Posterior vena cava (tissue), 2 donors: Measurements from ENCODE around the gene FXYD3. TPM values are rescaled to one million over a fixed set of nuclear protein-coding genes. Genes with fewer than 3 reads are reported as not detected.

ENCODE experiments used
- DNase-seq: peaks from one replicate; pipeline ENCODE4 v3.0.0-alpha.2; 2020; ENCODE audit warnings: low spot score
- intact Hi-C, 2 donors: fragments of 100-400 bp; cut with DNase I; formaldehyde crosslinking; loops; one replicate each; pipeline versions ENCODE4 v1.14.1 to v1.14.2; 2022 to 2023
- total RNA-seq, 2 donors: library from RNA; stranded (reverse); fragmentation: NEBNext Ultra II Directional; extraction: Animal tissue kit (Norgen Biotek cat#: 25700); gene quantifications; one replicate each; pipeline ENCODE4 v1.2.1, GENCODE V29; 2021
- donor health status: DM: yes; HTN: yes; CAD: no.
- donor health status: DM: yes; HTN: yes; CAD: no.

The FXYD3 gene
- total RNA-seq, 2 donors from 2014 or later: not detected

DNA sequence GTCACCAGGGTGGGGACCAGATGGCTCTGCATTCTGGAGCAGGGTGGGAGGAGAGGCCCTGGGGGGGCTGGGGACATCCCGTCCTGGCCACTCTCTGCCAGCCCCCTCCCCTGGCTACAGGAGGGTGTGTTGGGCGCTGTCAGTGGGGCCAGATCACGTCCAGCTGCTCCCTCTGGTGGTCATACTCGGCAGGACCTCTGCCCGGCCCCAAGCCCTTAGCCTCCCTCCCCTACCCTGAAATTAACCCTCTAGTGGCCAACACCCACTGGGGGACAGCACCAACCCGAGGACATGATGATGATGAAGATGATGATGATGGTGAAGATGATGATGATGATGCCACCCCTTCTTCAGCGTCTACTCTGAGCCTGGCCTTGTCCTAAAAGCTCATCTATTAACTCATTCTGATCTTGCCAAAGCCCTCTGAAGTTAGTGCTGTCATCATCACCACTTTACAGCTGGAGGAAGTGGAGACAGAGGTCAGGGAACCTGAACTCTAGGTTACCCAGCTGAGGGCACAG lies 19.8 kb downstream of the FXYD3 start:
- intact Hi-C loops: no loop called here

DNA sequence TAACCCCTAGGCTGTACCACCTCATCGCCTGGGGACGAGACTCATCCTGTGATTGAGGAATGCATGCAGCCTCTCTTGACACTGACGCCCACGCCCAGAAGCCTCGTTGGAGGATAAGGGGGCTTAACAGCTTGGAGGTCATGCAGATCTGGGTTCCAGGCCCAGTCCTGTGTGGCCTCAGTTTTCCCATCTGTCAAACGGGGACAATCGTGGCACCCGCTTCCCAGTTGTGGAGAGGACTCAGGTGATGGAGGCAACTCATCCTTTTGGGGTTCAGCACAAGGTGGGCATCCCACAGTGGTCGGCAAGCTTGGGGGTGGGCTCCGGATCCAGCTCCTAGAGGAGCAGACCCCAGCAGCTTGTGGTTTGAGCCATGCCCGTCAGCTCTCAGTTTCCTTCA lies 20.6 kb downstream of the FXYD3 start:
- no peak for DNase-seq
- intact Hi-C loops: no loop called here

More for the DNA sequence above, 19.8 kb downstream of the FXYD3 start:
- DNase-seq: peak; percentile 91

DNA sequence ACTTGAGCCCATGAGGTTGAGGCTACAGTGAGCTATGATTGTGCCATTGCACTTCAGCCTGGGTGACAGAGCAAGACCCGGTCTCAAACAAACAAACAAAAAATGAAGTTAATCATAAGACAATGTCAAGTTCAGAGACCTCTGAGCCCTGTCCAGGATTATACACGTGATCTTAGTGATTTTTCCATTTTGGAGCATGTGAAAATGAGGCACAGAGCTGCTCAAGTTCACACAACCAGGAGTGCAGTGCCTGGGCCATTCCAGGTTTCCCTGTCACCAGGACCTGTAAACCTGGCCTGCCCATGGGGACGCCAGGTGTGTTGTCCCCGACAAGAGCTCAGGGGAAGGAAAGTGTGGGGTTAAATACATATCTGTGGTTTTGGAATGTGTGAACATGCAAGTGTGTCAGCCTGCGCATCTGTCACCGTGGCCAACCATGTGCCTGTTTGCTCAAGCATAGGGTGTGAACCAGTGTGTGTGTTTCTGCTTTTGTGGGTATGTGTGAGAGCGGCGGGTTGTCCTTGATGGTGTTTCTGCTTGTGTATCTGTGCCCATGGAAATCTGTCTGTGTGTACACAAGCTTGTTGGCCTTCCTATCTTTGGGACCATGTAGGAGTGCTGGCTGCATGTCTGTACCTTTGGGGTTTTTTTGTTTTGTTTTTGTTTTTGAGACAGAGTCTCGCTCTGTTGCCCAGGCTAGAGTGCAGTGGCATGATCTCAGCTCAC lies 21.5 kb downstream of the FXYD3 start:
- no peak for DNase-seq
- intact Hi-C loops: no loop called here

DNA sequence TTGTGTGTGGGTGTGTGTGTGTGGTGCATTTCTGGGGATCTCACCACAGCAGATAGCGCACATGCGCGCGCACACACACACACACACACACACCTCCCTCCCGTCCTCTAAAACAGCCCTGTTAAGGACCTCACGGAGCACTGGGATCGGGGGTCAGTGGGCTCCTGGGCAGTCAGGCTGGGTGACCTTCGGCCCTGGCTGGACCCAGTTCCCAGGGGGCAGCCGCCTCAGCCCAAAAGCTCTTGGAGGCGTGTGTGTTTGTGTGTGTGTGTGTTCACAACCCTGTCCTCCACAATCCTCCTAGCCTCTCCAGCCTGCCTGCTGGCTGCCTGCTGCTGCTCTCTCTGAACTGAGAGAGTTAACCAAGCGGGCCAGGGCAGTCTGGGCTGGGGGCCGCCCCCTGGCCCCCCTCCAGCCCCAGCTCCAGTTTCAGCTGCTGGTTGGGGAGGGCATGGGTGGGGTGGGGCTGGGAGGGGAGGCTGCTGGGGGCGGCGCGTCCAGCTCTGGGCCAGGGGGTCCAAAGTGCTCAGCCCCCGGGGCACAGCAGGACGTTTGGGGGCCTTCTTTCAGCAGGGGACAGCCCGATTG lies 22.8 kb downstream of the FXYD3 start, which contains the start of gene FXYD1:
TSS of gene FXYD1 (plus strand) at position 520 of the 588 bp plus-strand sequence. CDS start 1,256 bp downstream, outside the sequence.
- intact Hi-C loops: no loop called here

DNA sequence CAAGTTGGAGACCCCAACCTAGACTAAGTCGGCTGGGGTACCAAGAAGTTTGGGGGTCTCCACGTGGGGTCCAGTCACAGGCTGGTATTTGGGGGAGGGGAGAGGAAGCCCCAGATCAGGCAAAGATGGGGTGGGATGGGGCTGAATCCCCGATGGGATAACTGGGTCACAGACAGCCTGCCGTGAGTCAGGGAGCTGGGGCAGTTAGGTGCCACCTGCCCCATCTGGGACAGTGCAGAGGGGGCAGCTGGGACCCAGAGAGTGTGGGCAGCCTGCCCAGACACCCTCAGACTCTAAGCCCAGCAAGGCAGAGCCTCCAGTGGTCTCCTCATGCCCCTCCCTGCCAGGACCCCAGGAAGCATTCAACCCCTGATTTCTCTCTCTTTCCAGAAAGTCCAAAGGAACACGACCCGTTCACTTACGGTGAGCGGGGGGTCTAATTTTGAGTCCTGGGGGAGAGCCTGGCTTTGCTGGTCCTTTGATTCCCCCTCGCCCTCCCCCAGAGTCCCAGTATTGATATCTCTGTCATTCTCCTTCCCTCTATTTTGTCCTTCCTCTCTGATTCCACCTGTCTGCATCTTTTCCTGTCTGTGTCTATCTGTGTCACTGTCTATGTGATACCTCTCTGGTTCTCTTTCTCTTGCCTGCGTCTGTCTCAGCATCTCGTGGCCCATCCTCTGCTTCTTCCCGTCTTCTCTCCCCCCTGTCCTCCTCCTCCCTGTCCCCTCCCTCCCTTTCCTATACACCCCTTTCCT lies 24.8 kb downstream of the FXYD3 start:
- no peak for DNase-seq
- intact Hi-C loops: loop anchor here in 1 of 2 donors (10.0 kb wide), 1 partner anchor 124 kb away; the partner anchor contains the start of gene USF2

More for the DNA sequence above, 22.8 kb downstream of the FXYD3 start, which contains the start of gene FXYD1:
- peak; percentile 87 for DNase-seq

DNA sequence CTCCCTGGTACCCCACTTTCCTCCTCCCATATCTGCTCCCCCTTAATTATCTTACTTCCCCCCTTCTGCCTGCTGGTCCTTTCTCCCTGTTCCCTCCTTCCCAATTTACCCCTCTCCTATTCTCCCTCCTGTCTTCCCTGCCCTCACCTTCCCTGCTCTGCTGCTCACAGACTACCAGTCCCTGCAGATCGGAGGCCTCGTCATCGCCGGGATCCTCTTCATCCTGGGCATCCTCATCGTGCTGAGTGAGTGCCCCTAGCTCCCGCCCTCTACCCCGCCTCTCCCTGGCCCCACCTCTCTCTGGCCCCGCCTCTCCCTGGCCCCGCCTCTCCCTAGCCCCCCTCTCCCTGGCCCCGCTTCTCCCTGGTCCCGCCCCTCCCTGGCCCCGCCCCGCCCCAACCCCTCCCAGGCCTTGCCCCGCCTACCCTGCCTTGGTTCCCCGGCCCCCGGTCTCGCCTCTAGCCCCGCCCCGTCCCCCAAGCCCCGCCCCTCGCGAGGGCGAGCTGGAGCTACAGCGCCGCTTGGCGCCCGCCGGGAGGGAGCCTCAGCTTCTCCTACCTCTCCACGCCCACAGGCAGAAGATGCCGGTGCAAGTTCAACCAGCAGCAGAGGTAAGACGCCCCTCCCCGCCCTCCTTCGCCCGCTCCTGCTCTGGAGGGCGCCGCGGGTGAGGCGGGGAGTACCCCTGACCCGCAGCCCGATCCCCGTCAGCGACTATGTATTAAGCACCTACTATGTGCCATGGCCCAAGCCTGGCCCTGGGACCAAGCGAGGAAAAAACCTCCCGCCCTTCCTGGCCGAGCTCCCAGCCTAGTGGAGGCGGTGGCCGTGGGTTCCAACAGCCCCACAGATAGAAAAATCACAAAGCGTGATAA lies 25.6 kb downstream of the FXYD3 start:
- intact Hi-C loops: loop anchor here in 1 of 2 donors (10.0 kb wide), 1 partner anchor 124 kb away; the partner anchor contains the start of gene USF2
- DNase-seq: peak; percentile 98

DNA sequence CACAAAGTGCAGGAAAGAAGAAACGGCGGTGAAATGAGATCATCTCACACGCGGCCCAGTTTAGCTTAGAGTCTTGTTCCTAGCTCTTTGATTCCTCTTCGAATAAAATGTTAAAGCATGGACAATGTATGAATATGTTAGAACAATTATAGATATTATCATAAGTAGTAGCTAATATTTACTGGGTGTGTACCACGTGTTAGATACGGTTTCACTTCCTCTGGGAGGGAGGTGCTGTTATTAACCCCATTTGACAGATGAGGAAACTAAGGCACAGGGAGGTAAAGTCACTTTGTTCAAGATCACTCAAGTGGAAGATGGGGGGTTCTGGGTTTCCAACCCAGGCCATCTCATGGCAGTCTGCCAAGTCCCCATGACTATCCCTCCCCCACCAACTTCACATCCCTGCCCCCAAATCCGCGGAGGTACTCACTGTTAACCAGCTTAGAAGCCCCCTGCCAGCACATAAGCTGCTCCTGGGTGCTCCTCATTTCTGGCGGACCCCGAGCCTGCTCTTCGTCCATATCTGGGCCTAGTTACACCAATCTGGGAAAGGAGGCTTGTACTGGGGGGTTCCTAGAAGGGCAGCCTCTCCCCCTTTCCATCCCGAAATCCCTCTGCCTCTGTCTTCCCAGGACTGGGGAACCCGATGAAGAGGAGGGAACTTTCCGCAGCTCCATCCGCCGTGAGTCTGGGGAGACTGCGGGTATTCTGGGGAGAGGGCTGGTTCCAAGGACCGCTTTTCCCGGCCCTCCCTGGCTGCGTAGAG lies 26.4 kb downstream of the FXYD3 start:
- no peak for DNase-seq
- intact Hi-C loops: loop anchor here in 1 of 2 donors (10.0 kb wide), 1 partner anchor 123 kb away; the partner anchor contains the start of gene USF2

DNA sequence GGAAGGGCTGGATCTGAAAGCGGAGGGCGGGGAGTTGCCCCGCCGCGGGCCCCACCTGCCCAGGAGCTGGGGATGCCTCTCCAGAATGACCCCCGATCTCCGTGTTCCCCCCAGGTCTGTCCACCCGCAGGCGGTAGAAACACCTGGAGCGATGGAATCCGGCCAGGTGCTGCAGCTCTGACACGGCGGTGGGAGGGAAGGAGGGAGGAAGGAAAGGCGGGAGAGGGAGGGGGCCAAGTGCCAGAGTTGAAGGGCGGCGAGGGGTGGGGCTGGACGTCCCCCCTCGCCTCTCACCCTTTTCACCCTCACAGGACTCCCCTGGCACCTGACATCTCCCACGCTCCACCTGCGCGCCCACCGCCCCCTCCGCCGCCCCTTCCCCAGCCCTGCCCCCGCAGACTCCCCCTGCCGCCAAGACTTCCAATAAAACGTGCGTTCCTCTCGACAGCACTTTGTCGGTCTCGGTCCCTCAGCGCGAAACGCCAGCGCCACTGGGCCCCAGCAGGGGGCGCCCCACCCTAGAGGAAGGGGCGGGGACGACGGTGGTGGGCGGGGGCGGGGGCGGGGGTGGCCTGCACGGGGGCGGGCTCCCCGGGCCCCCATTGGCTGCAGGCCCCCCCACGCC lies 27.1 kb downstream of the FXYD3 start:
- peak; percentile 85 for DNase-seq
- intact Hi-C loops: loop anchor here in 1 of 2 donors (10.0 kb wide), 1 partner anchor 122 kb away; the partner anchor contains the start of gene USF2

DNA sequence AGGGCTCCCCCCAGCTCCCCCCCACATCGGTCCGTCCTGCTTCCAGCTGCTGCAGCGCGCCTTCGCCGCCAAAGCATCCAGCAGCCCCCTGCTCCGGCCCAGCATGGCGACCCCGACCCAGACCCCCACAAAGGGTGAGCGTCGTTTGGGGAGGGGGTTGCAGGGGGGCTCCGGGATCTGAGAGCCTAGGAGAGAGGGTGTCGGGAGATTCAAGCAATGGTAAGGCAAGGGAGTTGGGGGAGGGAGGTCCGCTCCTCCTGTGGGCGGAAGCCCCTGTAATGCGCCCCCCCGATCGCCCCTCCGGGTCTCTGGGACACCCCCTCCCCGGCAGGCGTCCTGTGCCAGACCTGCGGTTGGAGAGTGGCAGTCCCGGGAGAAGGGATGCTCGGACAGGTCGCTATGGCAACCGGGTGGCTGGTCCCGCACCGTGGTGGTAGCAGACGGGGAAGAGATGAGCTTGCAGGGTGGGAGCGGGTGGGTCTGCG lies 27.6 kb downstream of the FXYD3 start, which contains the start of gene FXYD7:
TSS of gene FXYD7 (plus strand) at position 25 of the 485 bp plus-strand sequence. CDS start at position 104, 79 bp downstream.
- no peak for DNase-seq
- intact Hi-C loops: loop anchor here in 1 of 2 donors (10.0 kb wide), 1 partner anchor 122 kb away; the partner anchor contains the start of gene USF2

DNA sequence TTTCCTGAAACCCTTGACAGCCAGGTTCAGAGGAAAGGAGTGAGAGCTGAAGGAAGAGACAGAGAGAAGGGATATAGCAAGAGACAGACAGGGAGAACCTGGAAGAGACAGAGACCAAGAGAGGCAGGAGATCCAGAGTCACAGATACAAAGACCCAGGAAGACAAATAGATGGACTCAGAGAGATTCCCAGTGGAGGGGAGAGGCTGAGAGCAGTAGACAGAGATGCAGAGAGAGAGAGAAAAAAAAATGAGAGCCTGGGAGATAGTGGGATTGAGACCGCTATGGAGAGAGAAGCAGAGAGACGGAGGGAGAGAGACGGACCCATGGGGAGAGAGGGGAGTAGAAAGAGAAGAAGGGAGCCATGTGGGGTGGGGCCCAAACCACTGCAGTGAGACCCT lies 28.2 kb downstream of the FXYD3 start:
- DNase-seq: no peak
- intact Hi-C loops: loop anchor here in 1 of 2 donors (10.0 kb wide), 1 partner anchor 121 kb away; the partner anchor contains the start of gene USF2

DNA sequence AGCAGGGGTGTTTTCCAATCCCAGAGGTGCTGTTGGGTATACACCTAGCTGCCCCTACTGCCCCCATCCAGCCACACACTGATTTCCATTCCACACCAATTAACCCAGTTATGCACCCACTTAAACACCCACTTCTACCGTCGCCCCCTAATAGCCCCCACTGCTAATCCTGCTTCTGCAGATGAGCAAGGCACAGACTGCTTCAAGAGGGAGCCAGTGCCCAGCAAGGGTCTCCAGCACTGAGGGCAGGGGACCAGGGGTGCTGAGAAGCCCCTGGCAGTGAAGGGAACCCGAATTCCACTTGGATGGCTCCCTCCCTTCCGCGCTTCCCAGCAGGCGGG lies 28.6 kb downstream of the FXYD3 start:
- intact Hi-C loops: loop anchor here in 1 of 2 donors (10.0 kb wide), 1 partner anchor 121 kb away; the partner anchor contains the start of gene USF2
- no peak for DNase-seq

DNA sequence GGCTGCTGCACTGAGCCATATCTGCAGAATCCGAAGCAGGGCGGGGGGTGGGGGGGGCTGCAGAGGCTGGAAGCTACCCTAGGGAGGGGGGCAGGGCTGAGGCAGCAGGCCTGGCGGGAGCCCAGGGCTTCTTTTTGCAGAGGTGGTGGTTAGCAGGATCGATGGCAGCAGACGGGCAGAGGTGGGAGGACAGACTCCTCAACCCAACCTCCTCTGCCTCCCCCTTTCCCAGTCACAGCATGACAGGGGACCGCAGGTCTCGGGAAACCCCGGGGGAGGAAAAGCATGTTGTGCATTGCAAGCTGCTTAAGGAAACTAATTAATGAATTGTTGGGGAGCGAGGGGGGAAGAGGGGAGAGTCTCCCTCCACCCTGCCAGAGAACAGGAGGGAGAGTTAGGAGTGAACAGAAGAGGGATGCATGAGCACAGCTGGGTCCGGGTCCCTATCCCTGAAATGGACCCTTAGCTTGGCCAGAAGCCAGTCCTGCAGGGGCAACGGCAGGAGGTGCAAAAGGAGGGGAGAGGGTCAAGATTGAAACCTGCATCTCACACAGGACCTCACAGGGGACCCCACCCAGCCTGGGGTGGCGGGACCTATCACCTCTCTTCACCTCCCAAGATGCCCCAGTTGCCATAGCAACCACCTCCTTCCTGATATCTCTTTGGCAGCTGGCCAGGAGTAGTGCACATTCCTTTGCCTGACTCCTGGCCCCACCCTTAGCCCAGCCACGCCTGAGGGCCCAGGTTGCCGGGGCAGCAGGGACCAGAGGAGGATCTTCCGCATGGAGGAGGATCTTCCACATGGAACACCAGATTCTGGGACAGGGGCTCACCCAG lies 29.2 kb downstream of the FXYD3 start:
- no peak for DNase-seq
- intact Hi-C loops: loop anchor here in 1 of 2 donors (10.0 kb wide), 1 partner anchor 120 kb away; the partner anchor contains the start of gene USF2

DNA sequence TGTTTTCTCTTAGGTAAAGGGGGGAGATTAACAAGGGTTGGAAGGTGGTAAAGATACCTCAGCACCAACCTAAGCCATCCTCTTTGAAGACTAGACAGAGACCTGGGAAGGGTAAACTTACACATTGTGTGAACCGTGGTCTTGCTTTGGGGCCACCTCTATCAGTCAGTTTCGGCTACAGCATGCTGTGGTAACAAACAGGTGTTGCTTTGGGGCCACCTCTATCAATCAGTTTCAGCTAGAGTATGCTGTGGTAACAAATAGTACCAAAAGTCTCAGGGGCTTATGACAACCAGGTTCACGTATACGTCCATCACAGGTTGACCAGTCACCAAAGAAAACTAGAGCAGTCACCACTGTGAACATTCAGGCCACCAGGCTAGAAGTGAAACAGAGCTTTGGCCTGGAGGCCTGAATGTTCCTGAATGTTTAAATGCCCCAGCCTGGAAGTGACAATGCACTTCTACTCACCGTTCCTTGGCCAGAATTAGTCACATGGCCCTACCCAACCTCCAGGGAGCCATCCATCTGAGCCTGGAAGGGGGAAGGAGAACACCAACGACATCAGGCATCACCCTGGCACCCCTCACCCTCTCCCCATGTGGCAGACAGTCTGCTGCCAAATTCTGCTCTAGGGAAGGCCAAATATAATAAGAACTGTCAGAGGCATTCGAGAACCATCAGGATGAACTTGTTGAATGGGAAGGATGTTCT lies 31.3 kb downstream of the FXYD3 start:
- intact Hi-C loops: loop anchor here in 1 of 2 donors (10.0 kb wide), 1 partner anchor 118 kb away; the partner anchor contains the start of gene USF2
- no peak for DNase-seq

DNA sequence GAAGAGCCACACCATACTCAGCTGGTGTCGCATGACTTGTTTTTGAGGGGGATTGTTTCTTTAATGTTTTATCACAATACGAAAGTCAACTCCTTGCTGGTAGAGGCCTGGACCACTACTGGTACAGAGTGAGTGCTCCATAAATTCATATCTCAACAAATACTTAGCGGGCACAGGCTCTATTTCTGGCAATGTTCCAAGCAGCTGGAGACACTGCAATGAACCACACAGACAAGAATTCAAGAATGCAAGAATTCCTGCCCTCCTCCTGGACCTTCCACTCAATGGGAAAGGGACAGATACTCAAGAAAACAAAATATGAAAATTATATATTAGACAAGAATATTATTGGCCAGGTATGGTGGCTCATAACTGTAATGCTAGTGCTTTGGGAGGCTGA lies 33.8 kb downstream of the FXYD3 start:
- intact Hi-C loops: loop anchor here in 1 of 2 donors (10.0 kb wide), 1 partner anchor 115 kb away; the partner anchor contains the start of gene USF2

DNA sequence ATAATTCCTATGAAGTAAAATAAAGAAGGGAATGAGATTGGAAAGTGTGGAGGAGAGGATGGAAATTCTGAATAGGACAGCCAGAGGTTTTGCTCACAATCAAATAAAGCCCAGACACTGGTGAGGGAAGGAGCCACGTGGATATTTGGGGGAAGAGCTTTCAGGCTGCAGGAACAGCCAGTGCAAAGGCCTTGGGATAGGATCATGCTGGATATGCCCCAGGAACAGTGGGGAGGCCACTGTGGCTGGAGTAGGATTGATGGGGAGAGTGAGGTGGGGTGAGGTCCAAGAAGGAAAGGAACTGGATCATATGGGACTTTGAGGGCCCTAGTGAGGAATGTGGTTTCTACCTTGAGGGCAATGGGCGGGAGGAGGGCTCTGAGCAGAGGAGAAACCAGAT lies 34.8 kb downstream of the FXYD3 start:
- intact Hi-C loops: no loop called here
- DNase-seq: no peak

More for the DNA sequence above, 33.8 kb downstream of the FXYD3 start:
- no peak for DNase-seq
